OCI-LY7 (cell line): Measurements from ENCODE around the gene TAF1B. TPM values are rescaled to one million over a fixed set of nuclear protein-coding genes. Genes with fewer than 3 reads are reported as not detected.
"Not testable (repeated sequence)": the region's sequence is repeated elsewhere in the genome, so short reads cannot be mapped to it uniquely, and the experiment has no call there.

Experiments
- BruUV-seq: library from RNA; stranded (reverse); fragments of 400-500 nt; replicated peaks from 2 replicates; lab custom pipeline; 2021; lab: Mats Ljungman, UMichigan
- CTCF ChIA-PET: fragments of 300-600 bp; sonication (Branson Sonifier 250); formaldehyde crosslinking; loops from one replicate; lab custom pipeline; 2022; ENCODE audit warnings: antibody characterized with exemption; ENCODE audit not compliant: unreplicated experiment; lab: Charles Lee
- POLR2A ChIA-PET: fragments of 300-600 bp; sonication (Branson Sonifier 250); formaldehyde crosslinking; loops from one replicate; lab custom pipeline; 2022; ENCODE audit warnings: antibody characterized with exemption; lab: Charles Lee
- DNase-seq: peaks from one replicate; pipeline ENCODE4 v3.0.0-alpha.2; 2015; ENCODE audit warnings: low spot score
- H2AFZ ChIP-seq: fragments of 200-600 bp; sonication (generic), shearing (Covaris generic); 2 replicates; pipeline ENCODE4 v1.6.1; 2014; ENCODE audit warnings: mild to moderate bottlenecking, antibody characterized with exemption, low read length, moderate library complexity
- H3K27ac ChIP-seq: fragments of 200-600 bp; sonication (generic); 2 replicates; pipeline ENCODE4 v1.5.1; 2014; ENCODE audit warnings: mixed run types, low read depth, mild to moderate bottlenecking, moderate library complexity, low read length, inconsistent platforms; ENCODE audit not compliant: poor library complexity, severe bottlenecking
- H3K36me3 ChIP-seq: fragments of 200-600 bp; sonication (generic); 2 replicates; pipeline ENCODE4 v1.6.1; 2014; ENCODE audit warnings: mild to moderate bottlenecking, antibody characterized with exemption, low read length, moderate library complexity, mixed read lengths; ENCODE audit not compliant: insufficient read depth
- H3K4me1 ChIP-seq: fragments of 200-600 bp; sonication (generic); 2 replicates; pipeline ENCODE4 v1.5.1; 2014; ENCODE audit warnings: mild to moderate bottlenecking, low read length; ENCODE audit not compliant: insufficient read depth, poor library complexity, severe bottlenecking
- H3K4me2 ChIP-seq: fragments of 200-600 bp; sonication (generic); 2 replicates; pipeline ENCODE4 v1.6.1; 2014; ENCODE audit warnings: mild to moderate bottlenecking, low read length
- H3K4me3 ChIP-seq: fragments of 200-600 bp; sonication (generic); 2 replicates; pipeline ENCODE4 v1.5.1; 2014; ENCODE audit warnings: mild to moderate bottlenecking, low read depth, low read length; ENCODE audit not compliant: poor library complexity, severe bottlenecking
- H3K79me2 ChIP-seq: fragments of 200-600 bp; sonication (generic); 2 replicates; pipeline ENCODE4 v1.6.1; 2016; ENCODE audit warnings: low read depth, mild to moderate bottlenecking, low read length, moderate library complexity, mixed read lengths; ENCODE audit not compliant: insufficient read depth
- H3K9me2 ChIP-seq: fragments of 200-600 bp; sonication (generic); 2 replicates; pipeline ENCODE4 v1.6.1; 2016; ENCODE audit warnings: mild to moderate bottlenecking, low read length, mixed read lengths; ENCODE audit not compliant: insufficient read depth
- H3K9me3 ChIP-seq: fragments of 200-600 bp; sonication (generic); 2 replicates; pipeline ENCODE4 v1.6.1; 2014; ENCODE audit warnings: mild to moderate bottlenecking, mixed run types, low read length, mixed read lengths
- H4K20me1 ChIP-seq: fragments of 200-600 bp; sonication (generic); 2 replicates; pipeline ENCODE4 v1.6.1; 2014; ENCODE audit warnings: mild to moderate bottlenecking, antibody characterized with exemption, low read length, moderate library complexity, mixed read lengths; ENCODE audit not compliant: insufficient read depth
- EZH2phosphoT487 ChIP-seq: fragments of 200-600 bp; sonication (generic); IDR thresholded peaks from 2 replicates; pipeline ENCODE4 v1.6.1; 2018; ENCODE audit warnings: low read depth, borderline replicate concordance, mild to moderate bottlenecking, mixed run types, antibody characterized with exemption, low read length, moderate library complexity, mixed read lengths
- intact Hi-C: fragments of 100-400 bp; cut with micrococcal nuclease; formaldehyde crosslinking; loops from one replicate; pipeline ENCODE4 v1.10.0; 2022; ENCODE audit not compliant: unreplicated experiment
- total RNA-seq, 2 experiments: library from RNA; depleted of rRNA in 1 of 2; stranded (reverse); fragments of >200 nt in 1 of 2; shearing (Covaris generic) in 1 of 2; gene quantifications; 2 replicates each; pipeline ENCODE4 v1.2.3, GENCODE V29; 2014 to 2022
- TF ChIP-seq, protein P1 (sequence below): fragments of 200-600 bp; sonication (generic); conservative IDR thresholded peaks from 2 replicates; pipeline ENCODE4 v1.5.1; 2014; ENCODE audit warnings: mild to moderate bottlenecking, antibody characterized with exemption, low read length, moderate library complexity, mixed read lengths

Gene TAF1B
- total RNA-seq, 2 experiments from 2014 or later: 25.1 to 35.3 TPM

DNA sequence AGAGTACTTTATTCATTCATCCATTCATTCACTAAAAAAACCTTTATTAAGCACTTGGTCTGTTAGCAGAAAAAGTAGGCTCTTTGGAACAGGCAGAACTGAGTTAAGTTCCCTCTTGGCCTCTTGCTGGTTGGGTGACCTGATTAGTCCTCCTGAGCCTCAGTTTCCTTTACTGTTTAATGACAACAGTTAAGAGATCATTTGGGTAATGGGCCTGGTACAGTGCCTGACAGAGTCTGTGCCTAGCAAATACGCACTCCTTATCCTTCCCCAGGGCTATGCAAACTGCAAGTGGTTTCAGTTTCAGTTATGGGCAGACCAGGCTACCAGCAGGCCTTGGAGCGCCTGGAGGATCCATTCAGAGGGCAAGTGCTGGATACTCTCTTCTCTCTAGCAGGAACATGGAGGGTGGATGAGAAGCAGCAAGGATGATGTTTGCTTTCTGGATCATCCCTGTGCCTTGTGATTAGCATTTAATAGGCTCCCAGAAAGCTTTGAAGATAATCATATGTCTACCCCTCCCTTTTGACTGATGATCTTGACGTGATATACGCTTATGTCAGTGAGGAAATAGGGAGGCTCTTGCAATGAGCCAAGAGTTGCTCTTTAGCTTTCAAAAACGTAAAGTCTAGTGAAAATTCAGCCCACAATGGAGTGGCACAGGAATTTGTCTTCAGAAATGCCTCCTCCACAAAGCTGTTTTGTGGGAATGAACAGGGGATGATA lies 12.4 kb upstream of the TAF1B start:
- no peaks in the 10 kb centered on the region for H3K9me2 ChIP-seq
- intact Hi-C loops: no loop called here
- no peaks in the 10 kb centered on the region for H3K79me2 ChIP-seq
- H3K4me2 ChIP-seq: no peak overlapping the region
- TF ChIP-seq, protein P1, sequence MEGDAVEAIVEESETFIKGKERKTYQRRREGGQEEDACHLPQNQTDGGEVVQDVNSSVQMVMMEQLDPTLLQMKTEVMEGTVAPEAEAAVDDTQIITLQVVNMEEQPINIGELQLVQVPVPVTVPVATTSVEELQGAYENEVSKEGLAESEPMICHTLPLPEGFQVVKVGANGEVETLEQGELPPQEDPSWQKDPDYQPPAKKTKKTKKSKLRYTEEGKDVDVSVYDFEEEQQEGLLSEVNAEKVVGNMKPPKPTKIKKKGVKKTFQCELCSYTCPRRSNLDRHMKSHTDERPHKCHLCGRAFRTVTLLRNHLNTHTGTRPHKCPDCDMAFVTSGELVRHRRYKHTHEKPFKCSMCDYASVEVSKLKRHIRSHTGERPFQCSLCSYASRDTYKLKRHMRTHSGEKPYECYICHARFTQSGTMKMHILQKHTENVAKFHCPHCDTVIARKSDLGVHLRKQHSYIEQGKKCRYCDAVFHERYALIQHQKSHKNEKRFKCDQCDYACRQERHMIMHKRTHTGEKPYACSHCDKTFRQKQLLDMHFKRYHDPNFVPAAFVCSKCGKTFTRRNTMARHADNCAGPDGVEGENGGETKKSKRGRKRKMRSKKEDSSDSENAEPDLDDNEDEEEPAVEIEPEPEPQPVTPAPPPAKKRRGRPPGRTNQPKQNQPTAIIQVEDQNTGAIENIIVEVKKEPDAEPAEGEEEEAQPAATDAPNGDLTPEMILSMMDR: no peak
- TF ChIP-seq EZH2phosphoT487: no peak
- H3K4me3 ChIP-seq: no peak overlapping the region
- no peak overlapping the region for H2AFZ ChIP-seq
- BruUV-seq: no TSS peak
- no peaks in the 10 kb centered on the region for H3K36me3 ChIP-seq
- no peaks in the 10 kb centered on the region for H3K9me3 ChIP-seq
- H3K4me1 ChIP-seq: no peaks in the 10 kb centered on the region
- POLR2A ChIA-PET: interaction anchor here (1.0 kb wide), 1 partner anchor 11 kb away, joined by 4 read pairs; no protein-coding TSS in a partner anchor
- no peak for DNase-seq
- no peaks in the 10 kb centered on the region for H4K20me1 ChIP-seq
- no peak overlapping the region for H3K27ac ChIP-seq
- CTCF ChIA-PET: no interaction called here

DNA sequence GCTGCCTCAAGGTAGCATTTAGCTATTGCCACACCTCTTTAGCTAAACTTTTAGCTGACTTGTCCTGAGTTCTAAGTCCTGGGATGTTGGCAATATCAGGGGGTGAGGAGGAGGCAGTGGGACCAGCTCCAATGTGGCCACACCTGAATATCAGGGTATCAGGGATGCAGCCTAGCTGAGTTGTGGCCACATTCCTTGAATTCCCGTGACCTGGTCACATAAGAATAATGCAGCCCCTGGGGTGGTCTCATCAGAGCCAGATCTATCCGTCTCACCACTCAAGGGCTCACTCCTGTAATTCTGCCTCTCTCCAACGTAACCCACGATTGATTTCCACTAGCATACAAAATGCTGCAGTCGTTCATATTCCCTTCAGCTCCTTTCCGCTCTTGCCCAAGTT lies 11.6 kb upstream of the TAF1B start:
- no peaks in the 10 kb centered on the region for H4K20me1 ChIP-seq
- no peak overlapping the region for H3K27ac ChIP-seq
- no peaks in the 10 kb centered on the region for H3K4me1 ChIP-seq
- H3K79me2 ChIP-seq: no peaks in the 10 kb centered on the region
- no peak overlapping the region for H2AFZ ChIP-seq
- no TSS peak for BruUV-seq
- H3K9me2 ChIP-seq: no peaks in the 10 kb centered on the region
- POLR2A ChIA-PET: interaction anchor here (1.0 kb wide), 1 partner anchor 11 kb away, joined by 4 read pairs; no protein-coding TSS in a partner anchor
- TF ChIP-seq, protein P1: no peak
- TF ChIP-seq EZH2phosphoT487: no peak
- H3K36me3 ChIP-seq: no peaks in the 10 kb centered on the region
- H3K4me3 ChIP-seq: no peak overlapping the region
- CTCF ChIA-PET: no interaction called here
- no peaks in the 10 kb centered on the region for H3K9me3 ChIP-seq
- no peak overlapping the region for H3K4me2 ChIP-seq
- intact Hi-C loops: no loop called here
- DNase-seq: no peak

DNA sequence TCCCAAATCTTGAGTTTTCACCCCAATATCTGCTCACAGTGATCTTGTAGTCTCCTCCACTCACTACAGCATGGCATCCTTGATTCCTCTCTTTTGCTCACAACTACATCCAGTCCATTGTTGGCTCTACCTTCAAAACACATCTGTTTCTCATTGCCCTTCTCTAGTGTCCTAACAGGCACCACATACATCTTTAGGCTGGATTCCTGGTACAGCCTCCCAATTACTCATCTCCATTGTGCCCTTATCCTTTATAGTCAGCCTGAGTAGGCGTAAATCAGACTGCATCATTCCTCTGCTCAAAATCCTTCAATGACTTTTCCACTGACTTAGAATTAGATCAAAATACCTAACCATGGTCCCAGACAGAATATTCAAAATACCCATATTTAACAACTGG lies 10.7 kb upstream of the TAF1B start:
- Histone ChIP-seq H4K20me1 (no peaks in the 10 kb centered on the region), H3K4me1 (no peaks in the 10 kb centered on the region), H3K4me2 (no peak overlapping the region), H3K36me3 (no peaks in the 10 kb centered on the region), H3K79me2 (no peaks in the 10 kb centered on the region), H3K9me2 (no peaks in the 10 kb centered on the region), H3K4me3 (no peak overlapping the region), H2AFZ (no peak overlapping the region), H3K27ac (no peak overlapping the region), H3K9me3 (no peaks in the 10 kb centered on the region)
- intact Hi-C loops: no loop called here
- no peak for DNase-seq
- no TSS peak for BruUV-seq
- TF ChIP-seq, protein P1: no peak
- no peak for TF ChIP-seq EZH2phosphoT487
- ChIA-PET CTCF (no interaction called here), POLR2A (interaction anchor here (1.1 kb wide), 1 partner anchor 9 kb away, joined by 3 read pairs; no protein-coding TSS in a partner anchor)

DNA sequence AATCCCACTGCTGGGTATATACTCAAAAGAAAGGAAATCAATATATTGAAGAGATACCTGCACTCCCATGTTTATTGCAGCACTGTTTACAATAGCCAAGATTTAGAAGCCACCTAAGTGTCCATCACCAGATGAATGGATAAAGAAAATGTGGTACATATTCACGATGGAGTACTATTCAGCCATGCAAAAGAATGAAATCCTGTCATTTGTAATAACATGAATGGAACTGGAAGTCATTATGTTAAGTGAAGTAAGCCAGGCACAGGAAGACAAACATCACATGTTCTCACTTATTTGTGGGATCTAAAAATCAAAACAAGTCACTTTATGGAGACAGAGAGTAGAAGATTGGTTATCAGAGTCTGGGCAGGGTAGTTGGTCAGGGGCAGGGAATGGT lies 8.2 kb upstream of the TAF1B start:
- intact Hi-C loops, H3K79me2 ChIP-seq, DNase-seq, BruUV-seq, H3K27ac ChIP-seq, H3K4me2 ChIP-seq, H3K9me2 ChIP-seq, H2AFZ ChIP-seq, H4K20me1 ChIP-seq, H3K36me3 ChIP-seq, H3K4me3 ChIP-seq, H3K4me1 ChIP-seq, CTCF ChIA-PET, H3K9me3 ChIP-seq: not testable (repeated sequence)
- POLR2A ChIA-PET: interaction anchor here (0.6 to 0.7 kb wide), 2 partner anchors 88 to 692 kb away, joined by 3 to 4 read pairs; no protein-coding TSS in a partner anchor
